ENCODE results near the gene SNRNP48. TPM values are rescaled to one million over a fixed set of nuclear protein-coding genes. Genes with fewer than 3 reads are reported as not detected.

The SNRNP48 gene
- total RNA-seq = 10 to 100 TPM in 1 of 4 donors, 1 to 10 TPM in 3; 5.3 to 11.6 (median 8.7) TPM

GRCh38 chr6:7589949-7590917, at the start of gene SNRNP48:
TSS of gene SNRNP48 (plus strand) at chr6:7590198. CDS start at chr6:7590258, 60 bp downstream.
- Histone ChIP-seq H3K4me3 (peak within 1 kb of the TSS; percentile 80 to 99 (median 92)), H3K27me3 (no peaks in the 10 kb centered on the region), H3K9me3 (no peaks in the 10 kb centered on the region), H3K4me1 (peaks cover 0 to 58% (median 15%) of the 10 kb centered on the region in 3 donors), H3K36me3 (peaks cover 3 to 32% (median 5%) of the 10 kb centered on the region in 3 donors), H3K27ac (peak within 1 kb of the TSS; percentile 77 to 84 (median 84))
- TF ChIP-seq CTCF (IDR thresholded peaks at IDR 0.05) (peak in 2 of 6 experiments; percentile 3 to 5), POLR2A (IDR thresholded peaks at IDR 0.05) (peak in 3 of 4 donors; percentile 42 to 71 (median 62))
- intact Hi-C loops (cut with DNase I) = loop anchor here (10.0 kb wide), 1 partner anchor 165 kb away; no protein-coding TSS in a partner anchor
- 1 to 2% methylated on average over 11 to 20 of the region's 72 CpGs for WGBS, 2 donors
- DNase-seq = peak; percentile 68

GRCh38 chr6:7540595-7540994, 49.4 kb upstream of the SNRNP48 start:
- H3K4me1 ChIP-seq = peaks cover 8 to 25% (median 8%) of the 10 kb centered on the region in 3 donors
- peak overlapping the region; percentile 68 to 82 (median 72) for H3K4me3 ChIP-seq
- H3K36me3 ChIP-seq = peaks cover 0 to 6% (median 0%) of the 10 kb centered on the region in 3 donors
- TF ChIP-seq POLR2A (IDR thresholded peaks at IDR 0.05) = no peak
- peak in 1 of 6 experiments; percentile 11 for TF ChIP-seq CTCF (IDR thresholded peaks at IDR 0.05)
- DNase-seq = no peak
- H3K27me3 ChIP-seq = peaks cover 0 to 75% (median 0%) of the 10 kb centered on the region in 4 donors
- no peaks in the 10 kb centered on the region for H3K9me3 ChIP-seq
- intact Hi-C loops (cut with DNase I) = no loop called here
- 35 to 42% methylated on average over 10 to 17 of the region's 17 CpGs for WGBS, 2 donors
- H3K27ac ChIP-seq = peak overlapping the region; percentile 31 to 100 (median 97)

GRCh38 chr6:7541175-7542064, 48.6 kb upstream of the SNRNP48 start, which contains the start of gene DSP:
TSS of gene DSP (plus strand) at chr6:7541671. CDS start at chr6:7541916, 245 bp downstream.
- 0% methylated on average over 8 to 13 of the region's 105 CpGs for WGBS, 2 donors
- no peak for DNase-seq
- H3K36me3 ChIP-seq = peaks cover 0 to 6% (median 0%) of the 10 kb centered on the region in 3 donors
- no peaks in the 10 kb centered on the region for H3K9me3 ChIP-seq
- peak within 1 kb of the TSS; percentile 68 to 82 (median 72) for H3K4me3 ChIP-seq
- intact Hi-C loops (cut with DNase I) = no loop called here
- peaks cover 8 to 26% (median 8%) of the 10 kb centered on the region in 3 donors for H3K4me1 ChIP-seq
- TF ChIP-seq CTCF (IDR thresholded peaks at IDR 0.05) = no peak
- peak in 3 of 4 donors; percentile 54 to 89 (median 88) for TF ChIP-seq POLR2A (IDR thresholded peaks at IDR 0.05)
- peak within 1 kb of the TSS; percentile 92 to 100 (median 97) for H3K27ac ChIP-seq
- H3K27me3 ChIP-seq = peaks cover 0 to 77% (median 0%) of the 10 kb centered on the region in 4 donors

- no peak for DNase-seq
- 0% methylated on average over 4 of the region's 80 CpGs; no CpG with 5 or more reads in 1 of the 2 donors for WGBS, 2 donors
- peaks cover 0 to 81% (median 0%) of the 10 kb centered on the region in 4 donors for H3K27me3 ChIP-seq
- peaks cover 8 to 34% (median 8%) of the 10 kb centered on the region in 3 donors for H3K4me1 ChIP-seq
- intact Hi-C loops (cut with DNase I) = no loop called here
- TF ChIP-seq POLR2A (IDR thresholded peaks at IDR 0.05) (no peak), CTCF (IDR thresholded peaks at IDR 0.05) (no peak)
- H3K36me3 ChIP-seq = peaks cover 0 to 6% (median 0%) of the 10 kb centered on the region in 3 donors
- H3K4me3 ChIP-seq = peak overlapping the region; percentile 68 to 82 (median 72)
- H3K9me3 ChIP-seq = no peaks in the 10 kb centered on the region
- peak overlapping the region; percentile 92 to 100 (median 97) for H3K27ac ChIP-seq
These were observed 47.7 kb upstream of the SNRNP48 start for GRCh38 chr6:7542065-7542873.

Data from esophagus squamous epithelium (tissue), 5 donors.